Progenitor cell of endocrine pancreas (in vitro differentiated cells): Measurements from ENCODE around the gene TMEM190. TPM values are rescaled to one million over a fixed set of nuclear protein-coding genes. Genes with fewer than 3 reads are reported as not detected.

ENCODE experiments used
- DNase-seq: peaks from one replicate; pipeline ENCODE4 v3.0.0; 2021; ENCODE audit warnings: low spot score; ENCODE audit not compliant: unreplicated experiment
- H3K27ac Mint-ChIP-seq: 2 replicates; pipeline ENCODE4 v1.8.0; 2021; ENCODE audit warnings: mild to moderate bottlenecking, moderate library complexity, mixed read lengths
- H3K27me3 Mint-ChIP-seq: 2 replicates; pipeline ENCODE4 v1.8.0; 2021; ENCODE audit warnings: mixed read lengths
- H3K36me3 Mint-ChIP-seq: 2 replicates; pipeline ENCODE4 v1.8.0; 2022; ENCODE audit warnings: mixed read lengths; ENCODE audit not compliant: insufficient read depth
- H3K4me1 Mint-ChIP-seq: 2 replicates; pipeline ENCODE4 v1.8.0; 2021; ENCODE audit warnings: low read depth, mixed read lengths
- H3K4me3 Mint-ChIP-seq: 2 replicates; pipeline ENCODE4 v1.8.0; 2021; ENCODE audit warnings: low read depth, mild to moderate bottlenecking, moderate library complexity, mixed read lengths
- H3K9me3 Mint-ChIP-seq: 2 replicates; pipeline ENCODE4 v1.8.0; 2021; ENCODE audit warnings: low read depth, mixed read lengths
- total RNA-seq: library from RNA; stranded (reverse); gene quantifications from 2 replicates; pipeline ENCODE4 v1.2.1, GENCODE V29; 2021
- TF ChIP-seq, protein P1 (sequence below): fragments of 200-600 bp; sonication (generic); IDR thresholded peaks from one replicate; pipeline ENCODE4 v1.5.0; 2021; ENCODE audit warnings: antibody characterized with exemption, mild to moderate bottlenecking; ENCODE audit not compliant: unreplicated experiment

The TMEM190 gene
- total RNA-seq, 1 donor from 2014 or later = 2.3 TPM

DNA sequence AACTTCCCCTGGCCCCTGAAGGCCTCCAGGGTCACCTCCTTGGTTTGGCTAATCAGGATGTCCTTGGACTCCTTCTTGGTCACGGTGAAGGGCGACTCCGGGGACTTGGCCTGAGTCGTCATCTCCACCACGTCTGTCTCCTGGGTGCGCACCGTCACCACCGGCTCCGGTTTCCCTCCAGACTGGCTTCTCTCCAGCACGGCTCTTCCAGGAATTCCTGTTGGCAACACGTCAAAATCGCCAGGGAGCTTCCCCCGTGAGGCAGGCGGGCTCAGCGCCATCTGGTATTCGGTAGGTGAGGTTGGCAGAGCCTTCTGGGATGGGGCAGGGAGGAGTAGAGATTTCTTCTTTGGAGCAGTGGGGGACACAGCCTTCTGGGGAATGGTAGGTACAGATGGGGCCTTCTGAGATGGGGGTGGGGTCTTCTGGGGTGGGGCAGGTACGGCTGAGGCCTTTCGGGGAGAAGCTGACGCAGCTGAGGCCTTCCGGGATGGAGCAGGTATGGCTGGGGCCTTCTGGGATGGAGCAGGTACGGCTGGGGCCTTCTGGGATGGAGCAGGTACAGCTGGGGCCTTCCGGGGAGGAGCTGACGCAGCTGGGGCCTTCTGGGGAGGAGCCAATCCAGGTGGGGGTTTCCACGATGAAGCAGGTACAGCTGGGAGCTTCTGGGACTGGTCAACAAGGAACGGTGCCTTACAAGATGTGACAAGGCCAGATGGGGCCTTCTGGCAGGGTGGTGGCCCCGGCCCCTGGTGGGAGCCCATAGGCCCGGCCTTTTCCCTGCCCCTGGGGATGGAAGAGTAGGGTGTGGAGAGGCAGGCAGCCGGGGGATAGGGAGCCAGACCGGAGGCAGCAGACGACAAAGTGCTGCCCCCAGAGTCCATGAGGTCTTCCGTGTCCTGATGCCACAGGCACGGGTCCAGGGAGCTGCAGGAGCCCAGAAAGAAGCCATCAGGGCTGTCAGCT, 17.4 kb upstream of the TMEM190 start:
- Mint-ChIP-seq H3K9me3 (no peaks in the 10 kb centered on the region), H3K4me1 (no peaks in the 10 kb centered on the region), H3K27me3 (peaks cover 49% of the 10 kb centered on the region), H3K27ac (no peak overlapping the region), H3K36me3 (no peaks in the 10 kb centered on the region), H3K4me3 (no peak overlapping the region)
- no peak for DNase-seq
- TF ChIP-seq, protein P1, sequence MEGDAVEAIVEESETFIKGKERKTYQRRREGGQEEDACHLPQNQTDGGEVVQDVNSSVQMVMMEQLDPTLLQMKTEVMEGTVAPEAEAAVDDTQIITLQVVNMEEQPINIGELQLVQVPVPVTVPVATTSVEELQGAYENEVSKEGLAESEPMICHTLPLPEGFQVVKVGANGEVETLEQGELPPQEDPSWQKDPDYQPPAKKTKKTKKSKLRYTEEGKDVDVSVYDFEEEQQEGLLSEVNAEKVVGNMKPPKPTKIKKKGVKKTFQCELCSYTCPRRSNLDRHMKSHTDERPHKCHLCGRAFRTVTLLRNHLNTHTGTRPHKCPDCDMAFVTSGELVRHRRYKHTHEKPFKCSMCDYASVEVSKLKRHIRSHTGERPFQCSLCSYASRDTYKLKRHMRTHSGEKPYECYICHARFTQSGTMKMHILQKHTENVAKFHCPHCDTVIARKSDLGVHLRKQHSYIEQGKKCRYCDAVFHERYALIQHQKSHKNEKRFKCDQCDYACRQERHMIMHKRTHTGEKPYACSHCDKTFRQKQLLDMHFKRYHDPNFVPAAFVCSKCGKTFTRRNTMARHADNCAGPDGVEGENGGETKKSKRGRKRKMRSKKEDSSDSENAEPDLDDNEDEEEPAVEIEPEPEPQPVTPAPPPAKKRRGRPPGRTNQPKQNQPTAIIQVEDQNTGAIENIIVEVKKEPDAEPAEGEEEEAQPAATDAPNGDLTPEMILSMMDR = no peak

DNA sequence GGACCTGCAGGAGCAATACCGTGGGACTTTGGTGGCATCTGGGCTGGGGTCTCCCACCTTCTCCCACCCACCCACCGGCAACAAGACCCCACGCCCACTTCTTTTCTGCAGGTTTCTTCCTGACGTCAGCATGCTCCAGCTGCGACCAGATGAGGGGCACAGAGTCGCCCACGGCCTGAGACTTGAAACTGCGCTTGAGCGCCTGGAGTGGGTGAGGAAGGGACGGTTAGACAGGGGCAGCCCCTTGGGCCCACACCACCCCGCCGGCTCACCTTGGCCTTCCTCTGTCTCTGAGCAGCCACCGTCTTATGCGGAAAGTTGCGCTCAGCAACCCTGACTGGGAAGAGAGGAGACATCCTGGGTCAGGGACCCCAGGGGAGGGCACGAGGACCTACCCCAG, 15.7 kb upstream of the TMEM190 start:
- Mint-ChIP-seq H3K9me3 (no peaks in the 10 kb centered on the region), H3K27me3 (peaks cover 43% of the 10 kb centered on the region), H3K36me3 (no peaks in the 10 kb centered on the region), H3K4me1 (no peaks in the 10 kb centered on the region), H3K4me3 (no peak overlapping the region), H3K27ac (no peak overlapping the region)
- TF ChIP-seq, protein P1 = no peak
- DNase-seq = no peak

DNA sequence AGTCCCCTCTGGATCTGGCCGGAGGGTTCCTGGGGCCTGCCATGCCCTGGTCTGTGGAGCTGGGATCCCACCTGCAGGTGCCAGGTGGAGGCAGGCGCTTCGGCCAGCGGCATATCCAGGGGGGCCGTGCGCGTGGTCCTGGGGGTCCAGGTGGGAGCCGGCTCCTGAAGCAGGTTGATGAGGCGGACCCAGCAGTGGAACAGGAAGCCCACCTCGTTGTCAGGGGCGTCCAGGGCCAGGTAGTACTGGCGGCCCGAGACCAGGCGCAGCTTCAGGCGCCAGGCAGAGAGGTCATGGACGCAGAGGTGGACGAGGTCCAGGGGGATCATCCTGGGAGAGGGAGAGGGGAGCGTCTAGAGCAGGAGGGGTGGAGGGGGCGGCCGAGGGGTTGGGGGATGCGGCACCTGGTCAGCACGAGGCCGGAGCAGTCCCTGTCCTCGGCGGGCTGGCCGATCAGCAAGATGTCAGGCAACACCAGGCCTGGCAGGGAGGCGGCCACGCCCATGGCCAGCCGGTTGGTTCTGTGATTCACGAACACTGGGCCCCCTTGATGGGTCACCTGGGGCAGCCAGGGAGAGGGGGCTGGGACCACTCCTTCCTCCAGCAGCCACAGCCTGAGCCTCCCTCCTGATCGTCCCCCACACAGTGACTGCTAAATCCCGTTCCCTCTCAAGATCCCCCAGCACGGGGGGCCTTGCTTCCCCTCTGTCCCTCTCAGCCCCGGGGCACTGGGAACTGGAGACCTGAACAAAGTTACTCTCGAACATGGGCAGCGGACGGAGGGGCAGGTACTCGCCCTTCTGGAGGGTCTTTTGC, 14.2 kb upstream of the TMEM190 start:
- TF ChIP-seq, protein P1 = no peak
- no peaks in the 10 kb centered on the region for H3K36me3 Mint-ChIP-seq
- H3K27ac Mint-ChIP-seq = no peak overlapping the region
- no peaks in the 10 kb centered on the region for H3K9me3 Mint-ChIP-seq
- peaks cover 36% of the 10 kb centered on the region for H3K27me3 Mint-ChIP-seq
- H3K4me1 Mint-ChIP-seq = no peaks in the 10 kb centered on the region
- DNase-seq = no peak
- no peak overlapping the region for H3K4me3 Mint-ChIP-seq

DNA sequence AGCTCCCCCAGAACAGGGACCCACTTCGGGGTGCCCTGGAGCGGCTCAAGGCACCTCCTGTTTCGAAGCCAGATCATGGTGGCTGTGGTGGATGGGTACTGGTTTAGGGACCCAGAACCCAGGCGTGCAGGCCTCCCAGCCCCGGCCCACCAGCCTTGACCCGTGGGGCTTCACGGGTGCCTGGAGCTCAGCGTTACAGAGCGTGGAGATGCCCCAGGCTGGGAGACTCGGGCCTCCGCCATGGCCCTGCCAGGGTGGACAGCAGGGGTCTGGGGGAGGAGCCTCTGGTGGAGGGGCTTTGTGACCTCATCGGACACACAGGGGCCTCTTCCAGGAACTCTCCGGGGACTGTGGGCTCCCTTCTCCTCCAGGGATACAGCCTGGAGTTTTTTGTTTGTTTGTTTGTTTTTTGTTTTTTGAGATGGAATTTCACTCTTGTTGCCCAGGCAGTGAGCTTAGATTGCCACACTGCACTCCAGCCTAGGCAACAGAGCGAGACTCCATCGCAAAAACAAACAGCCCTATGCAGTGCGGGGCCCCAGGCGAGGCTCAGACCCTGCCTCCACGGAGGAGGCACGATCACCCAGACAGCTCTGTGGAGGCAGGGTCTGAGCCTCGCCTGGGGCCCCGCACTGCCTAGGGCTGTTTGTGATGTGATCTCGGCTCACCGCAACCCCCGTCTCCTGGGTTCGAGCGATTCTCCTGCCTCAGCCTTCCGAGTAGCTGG, 13.5 kb upstream of the TMEM190 start, which contains the start of gene GARIN5B:
Gene GARIN5B (minus strand): TSS at position 271 of the 727 bp plus-strand sequence. CDS start 194 bp downstream, at position 77.
- H3K9me3 Mint-ChIP-seq = no peaks in the 10 kb centered on the region

More for the DNA sequence above, 13.5 kb upstream of the TMEM190 start, which contains the start of gene GARIN5B:
- Mint-ChIP-seq H3K4me1 (no peaks in the 10 kb centered on the region), H3K27ac (no peak within 1 kb of the TSS), H3K27me3 (peaks cover 34% of the 10 kb centered on the region), H3K36me3 (no peaks in the 10 kb centered on the region), H3K4me3 (no peak within 1 kb of the TSS)
- DNase-seq = no peak
- TF ChIP-seq, protein P1 = no peak
